ENCODE data around the gene LRRTM4.
"Not testable (repeated sequence)": the region's sequence is repeated elsewhere in the genome, so short reads cannot be mapped to it uniquely, and the experiment has no call there.

LRRTM4 gene

GRCh38 chr2:76713312-76713711, 808.9 kb downstream of the LRRTM4 start:
- Mint-ChIP-seq H3K27ac (no peak overlapping the region), H3K36me3 (no peaks in the 10 kb centered on the region), H3K4me3 (no peak overlapping the region), H3K9me3 (peaks cover 9% of the 10 kb centered on the region), H3K27me3 (no peaks in the 10 kb centered on the region), H3K4me1 (no peaks in the 10 kb centered on the region)
- no peak for DNase-seq
- CTCF ChIA-PET, result no interaction called here

GRCh38 chr2:76711490-76711889, 810.7 kb downstream of the LRRTM4 start:
- H3K36me3 Mint-ChIP-seq, result no peaks in the 10 kb centered on the region
- H3K4me1 Mint-ChIP-seq, result no peaks in the 10 kb centered on the region
- no peak overlapping the region for H3K27ac Mint-ChIP-seq
- H3K9me3 Mint-ChIP-seq, result peaks cover 13% of the 10 kb centered on the region
- H3K27me3 Mint-ChIP-seq, result no peaks in the 10 kb centered on the region
- H3K4me3 Mint-ChIP-seq, result no peak overlapping the region
- CTCF ChIA-PET, result no interaction called here
- no peak for DNase-seq

- DNase-seq, result no peak
- Mint-ChIP-seq H3K9me3 (peaks cover 10% of the 10 kb centered on the region), H3K4me3 (no peak overlapping the region), H3K27me3 (no peaks in the 10 kb centered on the region), H3K36me3 (no peaks in the 10 kb centered on the region), H3K4me1 (no peaks in the 10 kb centered on the region), H3K27ac (no peak overlapping the region)
- CTCF ChIA-PET, result no interaction called here
Observed at GRCh38 chr2:76700894-76701293, 821.3 kb downstream of the LRRTM4 start.

GRCh38 chr2:76697998-76698713, 824.0 kb downstream of the LRRTM4 start:
- CTCF ChIA-PET, H3K27ac Mint-ChIP-seq, DNase-seq, H3K27me3 Mint-ChIP-seq, H3K4me3 Mint-ChIP-seq, H3K36me3 Mint-ChIP-seq, H3K4me1 Mint-ChIP-seq: not testable (repeated sequence)
- peaks cover 11% of the 10 kb centered on the region for H3K9me3 Mint-ChIP-seq
